AG09309 (cell line): ENCODE measurements around the gene TMEM9.
A peak's percentile ranks its signal among the peaks of the same experiment; 100 is the strongest.

Experiments
- DNase-seq: peaks from one replicate; pipeline ENCODE4 v3.0.0-alpha.2; 2010; ENCODE audit warnings: low read depth
- H3K4me3 ChIP-seq: 2 replicates; pipeline ENCODE4 v1.5.1; 2011; ENCODE audit warnings: mild to moderate bottlenecking, low read depth, low read length, moderate library complexity; ENCODE audit not compliant: control insufficient read depth
- CTCF ChIP-seq: IDR thresholded peaks from 2 replicates; pipeline ENCODE4 v1.5.1; 2011; ENCODE audit warnings: mild to moderate bottlenecking, low read depth, low read length, inconsistent platforms; ENCODE audit not compliant: insufficient read depth, control insufficient read depth; ENCODE audit errors: missing control alignments

The TMEM9 gene

GRCh38 chr1:201139306-201139705 is 15.0 kb downstream of the TMEM9 start:
- H3K4me3 ChIP-seq: no peak overlapping the region
- no peak for TF ChIP-seq CTCF
- no peak for DNase-seq

GRCh38 chr1:201138311-201138840 is 15.9 kb downstream of the TMEM9 start:
- DNase-seq: no peak
- TF ChIP-seq CTCF: no peak
- no peak overlapping the region for H3K4me3 ChIP-seq

- no peak for TF ChIP-seq CTCF
- H3K4me3 ChIP-seq: no peak overlapping the region
- peak; percentile 82 for DNase-seq
Observed at GRCh38 chr1:201137579-201138310, 16.5 kb downstream of the TMEM9 start.

- no peak for TF ChIP-seq CTCF
- H3K4me3 ChIP-seq: no peak overlapping the region
- DNase-seq: no peak
Observed at GRCh38 chr1:201137024-201137392, 17.3 kb downstream of the TMEM9 start.

- TF ChIP-seq CTCF: no peak
- no peak for DNase-seq
- H3K4me3 ChIP-seq: no peak overlapping the region
Observed at GRCh38 chr1:201136355-201137023, 17.8 kb downstream of the TMEM9 start.

- no peak overlapping the region for H3K4me3 ChIP-seq
- TF ChIP-seq CTCF: no peak
Observed at GRCh38 chr1:201134405-201134804, 19.9 kb downstream of the TMEM9 start.

More at GRCh38 chr1:201134405-201134804, 19.9 kb downstream of the TMEM9 start:
- DNase-seq: no peak
